ENCODE data around the gene PPP1R9B. TPM values are rescaled to one million over a fixed set of nuclear protein-coding genes. Genes with fewer than 3 reads are reported as not detected.

The PPP1R9B gene
- total RNA-seq, 4 donors from 2014 or later, result 14.0 to 29.2 (median 20.0) TPM

DNA sequence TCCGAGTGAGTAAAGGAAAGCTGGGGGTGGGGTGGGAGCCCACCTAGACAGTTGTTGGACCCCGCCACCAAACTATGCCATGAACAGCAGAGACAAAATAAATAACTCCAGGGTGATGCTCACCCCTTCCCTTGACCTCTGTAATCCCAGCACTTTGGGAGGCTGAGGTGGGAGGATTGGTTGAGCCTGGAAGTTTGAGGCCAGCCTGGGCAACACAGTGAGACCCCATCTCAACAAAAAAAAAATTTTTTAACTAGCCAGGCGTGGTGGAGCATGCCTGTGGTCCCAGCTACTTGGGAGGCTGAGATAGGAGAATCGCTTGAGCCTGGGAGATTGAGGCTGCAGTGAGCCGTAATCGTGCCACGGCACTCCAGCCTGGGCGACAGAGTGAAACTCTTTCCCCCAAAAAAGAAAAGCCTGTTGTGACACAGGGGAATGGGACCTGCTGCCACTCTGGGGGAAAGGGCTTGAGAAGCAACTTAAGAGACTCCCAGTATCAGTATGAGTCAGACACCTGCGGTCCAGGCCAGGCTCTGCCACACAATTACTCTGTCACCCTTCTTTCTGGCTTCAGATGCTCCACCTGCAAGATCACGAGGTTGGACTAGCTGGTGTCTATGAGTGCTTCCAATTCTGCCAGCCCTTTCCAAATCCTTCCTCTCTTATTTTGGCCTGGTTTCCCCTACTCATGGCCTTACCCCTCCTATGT is 20.3 kb upstream of the PPP1R9B start:
- TF ChIP-seq, protein P1, sequence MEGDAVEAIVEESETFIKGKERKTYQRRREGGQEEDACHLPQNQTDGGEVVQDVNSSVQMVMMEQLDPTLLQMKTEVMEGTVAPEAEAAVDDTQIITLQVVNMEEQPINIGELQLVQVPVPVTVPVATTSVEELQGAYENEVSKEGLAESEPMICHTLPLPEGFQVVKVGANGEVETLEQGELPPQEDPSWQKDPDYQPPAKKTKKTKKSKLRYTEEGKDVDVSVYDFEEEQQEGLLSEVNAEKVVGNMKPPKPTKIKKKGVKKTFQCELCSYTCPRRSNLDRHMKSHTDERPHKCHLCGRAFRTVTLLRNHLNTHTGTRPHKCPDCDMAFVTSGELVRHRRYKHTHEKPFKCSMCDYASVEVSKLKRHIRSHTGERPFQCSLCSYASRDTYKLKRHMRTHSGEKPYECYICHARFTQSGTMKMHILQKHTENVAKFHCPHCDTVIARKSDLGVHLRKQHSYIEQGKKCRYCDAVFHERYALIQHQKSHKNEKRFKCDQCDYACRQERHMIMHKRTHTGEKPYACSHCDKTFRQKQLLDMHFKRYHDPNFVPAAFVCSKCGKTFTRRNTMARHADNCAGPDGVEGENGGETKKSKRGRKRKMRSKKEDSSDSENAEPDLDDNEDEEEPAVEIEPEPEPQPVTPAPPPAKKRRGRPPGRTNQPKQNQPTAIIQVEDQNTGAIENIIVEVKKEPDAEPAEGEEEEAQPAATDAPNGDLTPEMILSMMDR (IDR thresholded peaks at IDR 0.05; ENCODE audit: low read depth), result no peak

DNA sequence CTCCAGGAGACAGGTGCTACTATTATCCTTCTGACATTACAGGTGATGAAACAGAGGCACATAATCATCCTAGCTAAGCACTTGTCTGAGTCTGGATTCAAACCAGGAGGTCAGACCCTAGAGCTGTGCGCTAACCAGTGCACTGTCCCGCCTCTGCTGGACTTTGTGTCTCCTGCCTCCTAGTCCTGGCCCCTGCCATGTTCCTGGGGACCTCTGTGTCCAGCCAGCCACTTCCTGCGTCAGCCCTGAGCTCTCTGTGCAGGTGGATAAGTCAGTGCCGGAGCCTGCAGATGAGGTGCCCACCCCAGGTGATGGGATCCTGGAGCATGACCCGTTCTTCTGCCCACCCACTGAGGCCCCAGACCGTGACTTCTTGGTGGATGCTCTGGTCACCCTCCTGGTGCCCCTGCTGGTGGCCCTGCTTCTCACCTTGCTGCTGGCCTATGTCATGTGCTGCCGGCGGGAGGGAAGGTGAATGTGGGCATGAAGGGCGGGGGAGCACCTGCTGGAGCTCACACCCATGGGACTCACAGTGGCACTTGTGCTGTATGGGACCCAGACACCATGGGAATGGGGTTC is 19.5 kb upstream of the PPP1R9B start:
- TF ChIP-seq, protein P1 (IDR thresholded peaks at IDR 0.05; ENCODE audit: low read depth), result no peak

DNA sequence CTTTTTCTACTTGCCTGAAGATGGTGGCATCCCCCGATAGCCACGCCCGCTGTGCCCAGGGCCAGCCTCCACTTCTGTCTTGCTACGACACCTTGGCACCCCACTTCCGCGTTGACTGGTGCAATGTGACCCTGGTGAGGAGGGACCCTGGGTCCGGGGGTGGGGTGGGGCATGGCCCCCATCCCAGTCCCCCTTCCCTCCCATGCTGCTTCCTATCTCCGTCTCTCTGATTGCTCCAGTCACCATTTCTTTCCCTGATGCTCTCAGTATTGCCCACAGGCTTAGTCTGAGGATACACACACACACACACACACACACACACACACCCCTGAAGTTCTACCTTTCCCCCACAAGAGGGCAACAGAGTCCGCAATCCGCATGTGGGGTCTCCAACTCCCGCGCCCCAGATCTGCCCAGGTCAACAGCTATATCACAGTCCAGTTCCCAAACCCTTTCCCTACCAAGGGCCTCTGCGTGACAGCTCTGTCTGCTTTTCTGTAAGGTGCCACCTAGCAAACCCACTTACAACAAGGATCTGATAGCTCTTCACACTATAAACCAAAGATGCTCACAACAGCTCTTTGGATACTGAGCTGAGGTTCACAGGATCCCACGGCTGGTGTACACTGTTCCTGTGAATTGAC is 18.8 kb upstream of the PPP1R9B start:
- TF ChIP-seq, protein P1 (IDR thresholded peaks at IDR 0.05; ENCODE audit: low read depth), result no peak

DNA sequence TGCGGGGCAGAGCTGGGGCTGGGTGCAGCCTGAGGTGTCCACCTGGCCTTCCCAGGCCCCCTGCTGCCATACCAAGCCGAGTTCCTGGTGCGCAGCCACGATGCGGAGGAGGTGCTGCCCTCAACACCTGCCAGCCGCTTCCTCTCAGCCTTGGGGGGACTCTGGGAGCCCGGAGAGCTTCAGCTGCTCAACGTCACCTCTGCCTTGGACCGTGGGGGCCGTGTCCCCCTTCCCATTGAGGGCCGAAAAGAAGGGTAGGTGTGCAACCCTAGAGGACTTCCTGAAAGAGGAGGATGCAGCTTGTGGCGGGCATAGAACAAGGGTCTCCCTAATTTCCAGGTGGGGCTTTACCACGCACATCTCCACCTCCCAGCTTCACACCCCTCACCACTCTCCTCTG is 17.8 kb upstream of the PPP1R9B start:
- TF ChIP-seq, protein P1 (IDR thresholded peaks at IDR 0.05; ENCODE audit: low read depth), result no peak

DNA sequence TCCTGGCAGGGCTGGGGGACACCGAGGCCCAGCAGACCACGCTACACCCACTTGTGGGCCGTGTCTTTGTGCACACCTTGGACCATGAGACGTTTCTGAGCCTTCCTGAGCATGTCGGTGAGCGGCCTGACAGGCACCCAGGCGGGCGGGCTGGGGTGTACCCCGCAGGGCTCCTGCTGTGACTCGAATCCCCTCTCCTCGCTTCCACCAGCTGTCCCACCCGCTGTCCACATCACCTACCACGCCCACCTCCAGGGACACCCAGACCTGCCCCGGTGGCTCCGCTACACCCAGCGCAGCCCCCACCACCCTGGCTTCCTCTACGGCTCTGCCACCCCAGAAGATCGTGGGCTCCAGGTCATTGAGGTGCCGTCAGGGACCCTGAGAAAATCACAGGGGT is 16.9 kb upstream of the PPP1R9B start:
- TF ChIP-seq, protein P1 (IDR thresholded peaks at IDR 0.05; ENCODE audit: low read depth), result no peak

DNA sequence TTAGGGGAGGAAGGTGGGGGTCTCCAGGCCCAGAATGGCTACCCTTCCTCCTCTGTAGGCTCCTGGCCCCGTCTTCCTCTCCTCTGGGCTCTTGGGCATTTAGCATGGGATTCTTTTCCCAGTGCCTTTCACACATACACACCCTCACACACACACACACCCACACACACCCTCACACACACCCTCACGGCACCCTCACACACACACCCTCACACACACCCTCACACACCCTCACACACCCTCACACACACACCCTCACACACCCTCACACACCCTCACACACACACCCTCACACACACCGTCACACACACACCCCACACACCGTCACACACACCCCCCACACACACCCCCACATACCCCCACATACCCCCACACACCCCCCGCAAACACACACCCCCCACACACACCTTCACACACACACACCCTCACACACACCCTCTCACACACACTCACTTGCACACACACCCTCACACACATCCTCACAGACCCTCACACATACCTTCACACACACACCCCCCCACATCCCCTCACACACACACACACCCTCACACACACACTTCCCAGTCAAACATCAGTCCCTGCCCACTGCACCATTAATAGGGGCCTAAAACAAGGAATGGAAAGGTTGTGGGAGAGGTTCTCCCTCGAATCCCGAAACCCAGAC is 16.2 kb upstream of the PPP1R9B start:
- TF ChIP-seq, protein P1 (IDR thresholded peaks at IDR 0.05; ENCODE audit: low read depth), result no peak
